HL-60 (cell line): ENCODE data around the gene AGAP1.

Experiments used
- GABPA ChIP-seq: IDR thresholded peaks from 2 replicates; pipeline ENCODE4 v1.6.1; 2012; ENCODE audit warnings: low read depth
- POLR2AphosphoS5 ChIP-seq: IDR thresholded peaks from 2 replicates; pipeline ENCODE4 v1.6.1; 2012; ENCODE audit warnings: low read depth
- SPI1 ChIP-seq: IDR thresholded peaks from 2 replicates; pipeline ENCODE4 v1.6.1; 2012; ENCODE audit warnings: low read depth, mild to moderate bottlenecking, borderline replicate concordance
- TF ChIP-seq, protein P1 (sequence below): IDR thresholded peaks from one replicate; pipeline ENCODE4 v1.5.1; 2011; ENCODE audit warnings: low read length, control low read depth, inconsistent platforms; ENCODE audit not compliant: insufficient read depth
- TF ChIP-seq, protein P2 (sequence below): IDR thresholded peaks from 2 replicates; pipeline ENCODE4 v1.6.1; 2012; ENCODE audit warnings: low read depth; ENCODE audit not compliant: insufficient replicate concordance

DNA sequence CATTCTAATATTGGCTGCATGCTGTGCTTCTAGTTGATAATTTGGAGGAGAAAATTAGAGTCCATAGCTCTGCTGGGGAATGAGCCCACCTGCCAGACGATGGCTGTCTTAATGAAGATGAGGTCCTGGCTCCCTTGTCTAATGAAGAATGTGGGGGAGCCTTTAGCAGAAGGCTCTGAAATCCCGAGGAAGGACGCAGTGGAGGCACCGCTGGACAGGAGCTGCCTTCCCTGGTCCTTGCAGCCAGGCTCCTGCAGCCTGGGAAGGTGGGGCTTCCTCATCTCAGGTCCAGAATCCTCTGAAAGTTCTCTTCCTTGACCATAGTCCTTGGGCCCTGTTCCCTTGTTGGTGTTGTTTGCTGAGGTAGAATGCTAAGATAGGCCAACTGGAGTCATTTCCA, 208.3 kb downstream of the AGAP1 start:
- TF ChIP-seq, protein P1, sequence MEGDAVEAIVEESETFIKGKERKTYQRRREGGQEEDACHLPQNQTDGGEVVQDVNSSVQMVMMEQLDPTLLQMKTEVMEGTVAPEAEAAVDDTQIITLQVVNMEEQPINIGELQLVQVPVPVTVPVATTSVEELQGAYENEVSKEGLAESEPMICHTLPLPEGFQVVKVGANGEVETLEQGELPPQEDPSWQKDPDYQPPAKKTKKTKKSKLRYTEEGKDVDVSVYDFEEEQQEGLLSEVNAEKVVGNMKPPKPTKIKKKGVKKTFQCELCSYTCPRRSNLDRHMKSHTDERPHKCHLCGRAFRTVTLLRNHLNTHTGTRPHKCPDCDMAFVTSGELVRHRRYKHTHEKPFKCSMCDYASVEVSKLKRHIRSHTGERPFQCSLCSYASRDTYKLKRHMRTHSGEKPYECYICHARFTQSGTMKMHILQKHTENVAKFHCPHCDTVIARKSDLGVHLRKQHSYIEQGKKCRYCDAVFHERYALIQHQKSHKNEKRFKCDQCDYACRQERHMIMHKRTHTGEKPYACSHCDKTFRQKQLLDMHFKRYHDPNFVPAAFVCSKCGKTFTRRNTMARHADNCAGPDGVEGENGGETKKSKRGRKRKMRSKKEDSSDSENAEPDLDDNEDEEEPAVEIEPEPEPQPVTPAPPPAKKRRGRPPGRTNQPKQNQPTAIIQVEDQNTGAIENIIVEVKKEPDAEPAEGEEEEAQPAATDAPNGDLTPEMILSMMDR, result no peak
- no peak for TF ChIP-seq POLR2AphosphoS5
- TF ChIP-seq SPI1, result no peak
- TF ChIP-seq GABPA, result no peak
- TF ChIP-seq, protein P2, sequence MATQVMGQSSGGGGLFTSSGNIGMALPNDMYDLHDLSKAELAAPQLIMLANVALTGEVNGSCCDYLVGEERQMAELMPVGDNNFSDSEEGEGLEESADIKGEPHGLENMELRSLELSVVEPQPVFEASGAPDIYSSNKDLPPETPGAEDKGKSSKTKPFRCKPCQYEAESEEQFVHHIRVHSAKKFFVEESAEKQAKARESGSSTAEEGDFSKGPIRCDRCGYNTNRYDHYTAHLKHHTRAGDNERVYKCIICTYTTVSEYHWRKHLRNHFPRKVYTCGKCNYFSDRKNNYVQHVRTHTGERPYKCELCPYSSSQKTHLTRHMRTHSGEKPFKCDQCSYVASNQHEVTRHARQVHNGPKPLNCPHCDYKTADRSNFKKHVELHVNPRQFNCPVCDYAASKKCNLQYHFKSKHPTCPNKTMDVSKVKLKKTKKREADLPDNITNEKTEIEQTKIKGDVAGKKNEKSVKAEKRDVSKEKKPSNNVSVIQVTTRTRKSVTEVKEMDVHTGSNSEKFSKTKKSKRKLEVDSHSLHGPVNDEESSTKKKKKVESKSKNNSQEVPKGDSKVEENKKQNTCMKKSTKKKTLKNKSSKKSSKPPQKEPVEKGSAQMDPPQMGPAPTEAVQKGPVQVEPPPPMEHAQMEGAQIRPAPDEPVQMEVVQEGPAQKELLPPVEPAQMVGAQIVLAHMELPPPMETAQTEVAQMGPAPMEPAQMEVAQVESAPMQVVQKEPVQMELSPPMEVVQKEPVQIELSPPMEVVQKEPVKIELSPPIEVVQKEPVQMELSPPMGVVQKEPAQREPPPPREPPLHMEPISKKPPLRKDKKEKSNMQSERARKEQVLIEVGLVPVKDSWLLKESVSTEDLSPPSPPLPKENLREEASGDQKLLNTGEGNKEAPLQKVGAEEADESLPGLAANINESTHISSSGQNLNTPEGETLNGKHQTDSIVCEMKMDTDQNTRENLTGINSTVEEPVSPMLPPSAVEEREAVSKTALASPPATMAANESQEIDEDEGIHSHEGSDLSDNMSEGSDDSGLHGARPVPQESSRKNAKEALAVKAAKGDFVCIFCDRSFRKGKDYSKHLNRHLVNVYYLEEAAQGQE, result no peak
